WI38 (cell line): Measurements from ENCODE around the gene PPRC1.
"Not testable (repeated sequence)": the region's sequence is repeated elsewhere in the genome, so short reads cannot be mapped to it uniquely, and the experiment has no call there.

Experiments
- H3K4me3 ChIP-seq: 2 replicates; pipeline ENCODE4 v1.5.1; 2011; ENCODE audit warnings: low read depth, mild to moderate bottlenecking, control low read depth, low read length
- CTCF ChIP-seq: IDR thresholded peaks from 2 replicates; pipeline ENCODE4 v1.5.1; 2012; ENCODE audit warnings: low read depth, mild to moderate bottlenecking, control low read depth, low read length

The PPRC1 gene

GRCh38 chr10:102184606-102185005 is 51.8 kb downstream of the PPRC1 start:
- TF ChIP-seq CTCF = no peak

GRCh38 chr10:102185272-102185671 is 52.4 kb downstream of the PPRC1 start:
- no peak for TF ChIP-seq CTCF
- no peak overlapping the region for H3K4me3 ChIP-seq

More at GRCh38 chr10:102184606-102185005, 51.8 kb downstream of the PPRC1 start:
- H3K4me3 ChIP-seq = no peak overlapping the region

GRCh38 chr10:102185811-102186527 is 53.1 kb downstream of the PPRC1 start:
- H3K4me3 ChIP-seq = no peak overlapping the region
- no peak for TF ChIP-seq CTCF

- no peak overlapping the region for H3K4me3 ChIP-seq
- TF ChIP-seq CTCF = no peak
These were observed 55.6 kb downstream of the PPRC1 start for GRCh38 chr10:102188298-102188940.

GRCh38 chr10:102188941-102189898 is 56.4 kb downstream of the PPRC1 start:
- not testable (repeated sequence) for H3K4me3 ChIP-seq

GRCh38 chr10:102191956-102192355 is 59.1 kb downstream of the PPRC1 start:
- H3K4me3 ChIP-seq = no peak overlapping the region
- TF ChIP-seq CTCF = no peak

GRCh38 chr10:102195296-102195870 is 62.5 kb downstream of the PPRC1 start:
- no peak for TF ChIP-seq CTCF
- no peak overlapping the region for H3K4me3 ChIP-seq
